Fibroblast of lung (primary cell): ENCODE measurements around the gene RAB28. TPM values are rescaled to one million over a fixed set of nuclear protein-coding genes. Genes with fewer than 3 reads are reported as not detected.

Source experiments
- DNase-seq, 2 donors: peaks; one replicate each; pipeline versions ENCODE4 v3.0.0 to v3.0.0-alpha.2; 2010; ENCODE audit warnings: low read depth in 2 of 2
- H2AFZ ChIP-seq: 2 replicates; pipeline ENCODE4 v1.5.1; 2012; ENCODE audit warnings: low read length, control low read depth, inconsistent platforms
- H3K27ac ChIP-seq: 2 replicates; pipeline ENCODE4 v1.5.1; 2011; ENCODE audit warnings: low read length, control low read depth; ENCODE audit not compliant: insufficient read depth
- H3K27me3 ChIP-seq: 2 replicates; pipeline ENCODE4 v1.5.1; 2011; ENCODE audit warnings: mild to moderate bottlenecking, low read length; ENCODE audit not compliant: control insufficient read depth, insufficient read depth
- H3K36me3 ChIP-seq: 2 replicates; pipeline ENCODE4 v1.5.1; 2011; ENCODE audit warnings: low read length; ENCODE audit not compliant: control insufficient read depth, insufficient read depth
- H3K4me1 ChIP-seq: 2 replicates; pipeline ENCODE4 v1.5.1; 2011; ENCODE audit warnings: low read length; ENCODE audit not compliant: control insufficient read depth, insufficient read depth; ENCODE audit errors: extremely low read depth
- H3K4me2 ChIP-seq: 2 replicates; pipeline ENCODE4 v1.5.1; 2011; ENCODE audit warnings: low read length, control low read depth; ENCODE audit not compliant: insufficient read depth; ENCODE audit errors: extremely low read depth
- H3K4me3 ChIP-seq, 4 experiments: fragments of 200-600 bp in 1 of 4; sonication (generic) in 1 of 4; replicated peaks in 1 of 4; 2 replicates each; pipeline ENCODE4 v1.5.1; 2011 to 2016; ENCODE audit warnings: low read length in 4 of 4, low read depth in 3 of 4, mild to moderate bottlenecking in 3 of 4, control low read depth in 2 of 4, inconsistent platforms in 1 of 4, mixed read lengths in 1 of 4; ENCODE audit not compliant: insufficient read depth in 1 of 4; ENCODE audit errors: control extremely low read depth in 1 of 4
- H3K79me2 ChIP-seq: 2 replicates; pipeline ENCODE4 v1.5.1; 2012; ENCODE audit warnings: mild to moderate bottlenecking, low read length, inconsistent platforms; ENCODE audit not compliant: control insufficient read depth, insufficient read depth
- H3K9ac ChIP-seq: 2 replicates; pipeline ENCODE4 v1.5.1; 2011; ENCODE audit warnings: mild to moderate bottlenecking, low read length, control low read depth; ENCODE audit not compliant: insufficient read depth
- H3K9me3 ChIP-seq: 2 replicates; pipeline ENCODE4 v1.5.1; 2012; ENCODE audit warnings: low read depth, low read length; ENCODE audit not compliant: control insufficient read depth, insufficient read depth
- H4K20me1 ChIP-seq: 2 replicates; pipeline ENCODE4 v1.5.1; 2011; ENCODE audit warnings: low read length; ENCODE audit not compliant: control insufficient read depth, insufficient read depth; ENCODE audit errors: extremely low read depth
- CTCF ChIP-seq, 2 donors: IDR thresholded peaks in 1 of 2; conservative IDR thresholded peaks in 1 of 2; 1 replicate in 1 of 2; 2 replicates in 1 of 2; pipeline ENCODE4 v1.5.1; 2011 to 2012; ENCODE audit warnings: low read length in 2 of 2, control low read depth in 1 of 2, inconsistent platforms in 1 of 2, low read depth in 1 of 2, mild to moderate bottlenecking in 1 of 2
- EZH2 ChIP-seq: IDR thresholded peaks from 2 replicates; pipeline ENCODE4 v1.5.1; 2012; ENCODE audit warnings: low read length, control low read depth, mild to moderate bottlenecking; ENCODE audit errors: missing control alignments
- polyA plus RNA-seq, 2 donors: library from polyadenylated mRNA; depleted of rRNA in 1 of 2; stranded (reverse) in 1 of 2; unstranded in 1 of 2; fragments of >200 nt; gene quantifications; 2 replicates each; pipeline ENCODE4 v1.2.1, GENCODE V29; 2011 to 2012; ENCODE audit warnings: missing spikeins in 1 of 2
- total RNA-seq: library from RNA; depleted of rRNA; stranded (reverse); fragments of >200 nt; gene quantifications from 2 replicates; pipeline ENCODE4 v1.2.1, GENCODE V29; 2014

RAB28 gene
- total and polyA plus RNA-seq, 2 donors (not counting 1 experiment from before 2014, with no cell fraction given): 17.7 to 18.1 TPM

DNA sequence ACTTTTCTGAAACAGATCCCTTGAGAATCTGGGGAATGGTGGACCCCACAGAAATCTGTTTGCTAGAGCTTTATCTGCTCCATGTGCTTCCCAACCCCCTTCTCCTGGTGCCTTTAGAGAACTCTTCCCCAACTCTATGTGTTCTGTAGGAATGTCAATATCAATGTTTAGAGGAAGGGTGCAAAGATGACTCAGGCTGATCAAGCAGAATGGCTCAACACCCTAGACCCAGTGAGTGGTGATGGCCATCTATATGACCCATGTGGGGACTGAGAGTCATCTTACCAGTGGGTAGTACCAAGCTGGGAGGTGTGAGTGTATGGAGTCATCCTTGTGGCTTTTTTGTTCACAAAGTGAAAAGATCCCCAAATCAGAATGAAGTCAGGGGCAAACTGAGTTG, 143.5 kb downstream of the RAB28 start:
- no peak overlapping the region for H3K27ac ChIP-seq
- no peak overlapping the region for H2AFZ ChIP-seq
- no peaks in the 10 kb centered on the region for H3K9me3 ChIP-seq
- no peaks in the 10 kb centered on the region for H3K36me3 ChIP-seq
- H3K4me3 ChIP-seq: no peak overlapping the region
- no peak overlapping the region for H3K4me2 ChIP-seq
- H3K27me3 ChIP-seq: no peaks in the 10 kb centered on the region
- no peaks in the 10 kb centered on the region for H3K4me1 ChIP-seq
- no peak for DNase-seq
- H3K79me2 ChIP-seq: no peaks in the 10 kb centered on the region
- TF ChIP-seq EZH2 (no peak), CTCF (conservative IDR thresholded peaks at IDR 0.05 in 1 of 2, IDR thresholded peaks at IDR 0.05 in 1 of 2; ENCODE audit: low read depth in 1 of 2, low read length in 2 of 2) (no peak)
- H4K20me1 ChIP-seq: no peaks in the 10 kb centered on the region
- no peak overlapping the region for H3K9ac ChIP-seq

DNA sequence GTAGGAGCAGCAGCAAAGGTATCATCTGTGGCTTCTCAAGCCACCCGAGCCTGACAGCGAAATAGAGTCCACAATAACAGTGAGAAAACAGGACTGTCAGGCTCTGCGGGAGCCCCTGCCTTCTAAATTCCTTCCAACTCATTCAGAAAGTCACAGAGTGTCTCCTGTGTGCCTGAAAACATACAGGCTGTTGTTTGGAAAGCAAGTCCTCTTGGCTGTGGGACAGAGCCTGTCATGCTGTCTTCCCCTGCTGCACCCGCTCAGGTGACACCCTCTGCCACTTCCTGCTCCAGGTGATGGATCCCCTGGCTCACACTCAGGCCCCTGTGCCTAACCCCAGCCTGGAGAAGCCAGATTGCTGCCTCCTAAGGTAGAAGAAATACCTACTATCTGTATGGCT, 152.3 kb downstream of the RAB28 start:
- TF ChIP-seq EZH2 (no peak), CTCF (conservative IDR thresholded peaks at IDR 0.05 in 1 of 2, IDR thresholded peaks at IDR 0.05 in 1 of 2; ENCODE audit: low read depth in 1 of 2, low read length in 2 of 2) (no peak)
- H4K20me1 ChIP-seq: no peaks in the 10 kb centered on the region
- no peak overlapping the region for H3K27ac ChIP-seq
- no peaks in the 10 kb centered on the region for H3K4me1 ChIP-seq
- no peaks in the 10 kb centered on the region for H3K27me3 ChIP-seq
- H3K9ac ChIP-seq: no peak overlapping the region
- DNase-seq: no peak
- no peaks in the 10 kb centered on the region for H3K9me3 ChIP-seq
- no peak overlapping the region for H3K4me2 ChIP-seq
- no peak overlapping the region for H2AFZ ChIP-seq
- no peaks in the 10 kb centered on the region for H3K36me3 ChIP-seq
- H3K79me2 ChIP-seq: no peaks in the 10 kb centered on the region
- no peak overlapping the region for H3K4me3 ChIP-seq

DNA sequence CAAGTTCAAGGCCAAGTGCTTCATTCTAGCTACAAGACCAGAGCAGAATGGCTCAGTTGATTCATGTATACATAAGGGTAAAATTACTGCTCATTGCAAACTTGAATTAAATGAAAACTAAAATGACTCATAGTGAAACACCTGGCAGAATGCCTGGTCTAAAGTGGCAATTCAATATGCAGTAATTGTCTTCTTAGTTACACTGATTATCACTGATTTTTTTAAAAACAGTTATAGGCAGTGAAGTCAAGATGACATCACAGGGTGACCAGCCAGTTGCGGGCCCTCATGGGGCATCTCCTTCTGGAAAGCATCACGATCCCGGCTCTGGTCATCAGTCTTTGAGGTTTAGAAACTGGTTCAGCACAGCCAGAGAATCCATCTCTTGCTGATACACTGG, 154.2 kb downstream of the RAB28 start:
- no peaks in the 10 kb centered on the region for H3K9me3 ChIP-seq
- no peak overlapping the region for H3K4me2 ChIP-seq

More for the DNA sequence above, 154.2 kb downstream of the RAB28 start:
- H3K9ac ChIP-seq: no peak overlapping the region
- no peaks in the 10 kb centered on the region for H4K20me1 ChIP-seq
- no peaks in the 10 kb centered on the region for H3K79me2 ChIP-seq
- no peak for TF ChIP-seq CTCF (conservative IDR thresholded peaks at IDR 0.05 in 1 of 2, IDR thresholded peaks at IDR 0.05 in 1 of 2; ENCODE audit: low read depth in 1 of 2, low read length in 2 of 2)
- no peak for TF ChIP-seq EZH2
- no peak overlapping the region for H3K4me3 ChIP-seq
- no peak overlapping the region for H2AFZ ChIP-seq
- H3K4me1 ChIP-seq: no peaks in the 10 kb centered on the region
- H3K27me3 ChIP-seq: no peaks in the 10 kb centered on the region
- DNase-seq: peak; percentile 62 to 76
- H3K27ac ChIP-seq: no peak overlapping the region
- no peaks in the 10 kb centered on the region for H3K36me3 ChIP-seq
